Measurements from ENCODE around the gene CIPC. TPM values are rescaled to one million over a fixed set of nuclear protein-coding genes. Genes with fewer than 3 reads are reported as not detected.

The CIPC gene
- polyA plus RNA-seq, 6 donors from 2014 or later, result 7.8 to 16.3 (median 12.7) TPM

GRCh38 chr14:77113644-77114043 is 15.6 kb downstream of the CIPC start:
- DNase-seq (no peak), ATAC-seq (ENCODE audit: low read depth in 2 of 2) (no peak)
- no peaks in the 10 kb centered on the region for H3K27me3 Mint-ChIP-seq
- H3K4me3 Mint-ChIP-seq, result no peak overlapping the region
- H3K4me1 Mint-ChIP-seq, result peaks cover 6 to 56% (median 15%) of the 10 kb centered on the region in 3 donors
- H3K27ac Mint-ChIP-seq, result peak overlapping the region in 3 of 6 donors; percentile 32 to 51 (median 38)
- H3K9me3 Mint-ChIP-seq, result no peaks in the 10 kb centered on the region
- H3K36me3 Mint-ChIP-seq, result peaks cover 0 to 6% of the 10 kb centered on the region in 2 donors

GRCh38 chr14:77114609-77115008 is 16.6 kb downstream of the CIPC start:
- no peaks in the 10 kb centered on the region for H3K9me3 Mint-ChIP-seq
- ATAC-seq (ENCODE audit: low read depth in 2 of 2) (no peak), DNase-seq (no peak)
- no peak overlapping the region for H3K4me3 Mint-ChIP-seq
- H3K4me1 Mint-ChIP-seq, result peaks cover 2 to 56% (median 15%) of the 10 kb centered on the region in 3 donors
- peaks cover 0 to 3% of the 10 kb centered on the region in 2 donors for H3K36me3 Mint-ChIP-seq
- H3K27ac Mint-ChIP-seq, result peak overlapping the region in 2 of 6 donors; percentile 6 to 83
- no peaks in the 10 kb centered on the region for H3K27me3 Mint-ChIP-seq

- peaks cover 0 to 3% of the 10 kb centered on the region in 2 donors for H3K36me3 Mint-ChIP-seq
- H3K27ac Mint-ChIP-seq, result peak overlapping the region in 3 of 6 donors; percentile 49 to 84 (median 66)
- no peaks in the 10 kb centered on the region for H3K9me3 Mint-ChIP-seq
- DNase-seq, result no peak
- H3K27me3 Mint-ChIP-seq, result no peaks in the 10 kb centered on the region
- H3K4me3 Mint-ChIP-seq, result no peak overlapping the region
- peaks cover 16 to 72% (median 29%) of the 10 kb centered on the region in 3 donors for H3K4me1 Mint-ChIP-seq
- ATAC-seq (ENCODE audit: low read depth in 2 of 2), result no peak
These were observed 18.2 kb downstream of the CIPC start for GRCh38 chr14:77116172-77116817.

- Mint-ChIP-seq H3K27me3 (no peaks in the 10 kb centered on the region), H3K36me3 (no peaks in the 10 kb centered on the region), H3K27ac (peak overlapping the region in 5 of 6 donors; percentile 89 to 99 (median 98)), H3K4me1 (peaks cover 52 to 94% (median 60%) of the 10 kb centered on the region in 3 donors), H3K9me3 (no peaks in the 10 kb centered on the region), H3K4me3 (peak overlapping the region in 7 of 8 donors; percentile 48 to 93 (median 74))
- DNase-seq (no peak), ATAC-seq (ENCODE audit: low read depth in 2 of 2) (no peak)
These were observed 21.8 kb downstream of the CIPC start for GRCh38 chr14:77119851-77120250.

GRCh38 chr14:77120771-77121743 is 23.0 kb downstream of the CIPC start:
- Mint-ChIP-seq H3K4me1 (peaks cover 57 to 94% (median 62%) of the 10 kb centered on the region in 3 donors), H3K27ac (peak overlapping the region; percentile 93 to 99 (median 98)), H3K9me3 (no peaks in the 10 kb centered on the region), H3K36me3 (no peaks in the 10 kb centered on the region), H3K4me3 (peak overlapping the region; percentile 63 to 93 (median 86)), H3K27me3 (no peaks in the 10 kb centered on the region)
- peak; percentile 84 to 86 for ATAC-seq (ENCODE audit: low read depth in 2 of 2)
- peak; percentile 93 for DNase-seq

- H3K36me3 Mint-ChIP-seq, result no peaks in the 10 kb centered on the region
- no peaks in the 10 kb centered on the region for H3K9me3 Mint-ChIP-seq
- peaks cover 56 to 78% (median 57%) of the 10 kb centered on the region in 3 donors for H3K4me1 Mint-ChIP-seq
- peak overlapping the region in 7 of 8 donors; percentile 52 to 93 (median 87) for H3K4me3 Mint-ChIP-seq
- ATAC-seq (ENCODE audit: low read depth in 2 of 2), result no peak
- H3K27me3 Mint-ChIP-seq, result peaks cover 5 to 9% (median 6%) of the 10 kb centered on the region in 3 donors
- DNase-seq, result no peak
- H3K27ac Mint-ChIP-seq, result peak overlapping the region; percentile 93 to 99 (median 98)
These were observed 24.6 kb downstream of the CIPC start for GRCh38 chr14:77122526-77123125.

- peaks cover 11 to 17% (median 15%) of the 10 kb centered on the region in 3 donors for H3K27me3 Mint-ChIP-seq
- H3K36me3 Mint-ChIP-seq, result no peaks in the 10 kb centered on the region
- H3K4me3 Mint-ChIP-seq, result peak overlapping the region; percentile 63 to 94 (median 88)
- no peaks in the 10 kb centered on the region for H3K9me3 Mint-ChIP-seq
- peaks cover 52 to 68% (median 57%) of the 10 kb centered on the region in 3 donors for H3K4me1 Mint-ChIP-seq
- peak in 1 of 2 donors; percentile 4 for ATAC-seq (ENCODE audit: low read depth in 2 of 2)
- peak overlapping the region; percentile 84 to 98 (median 96) for H3K27ac Mint-ChIP-seq
- no peak for DNase-seq
These were observed 25.6 kb downstream of the CIPC start for GRCh38 chr14:77123381-77124325.

- peaks cover 16 to 24% (median 21%) of the 10 kb centered on the region in 3 donors for H3K27me3 Mint-ChIP-seq
- H3K27ac Mint-ChIP-seq, result peak overlapping the region; percentile 84 to 98 (median 92)
- DNase-seq (peak; percentile 82), ATAC-seq (ENCODE audit: low read depth in 2 of 2) (peak; percentile 55 to 65)
- H3K9me3 Mint-ChIP-seq, result no peaks in the 10 kb centered on the region
- peak overlapping the region; percentile 63 to 94 (median 88) for H3K4me3 Mint-ChIP-seq
- H3K4me1 Mint-ChIP-seq, result peaks cover 49 to 59% (median 56%) of the 10 kb centered on the region in 3 donors
- H3K36me3 Mint-ChIP-seq, result no peaks in the 10 kb centered on the region
These were observed 26.6 kb downstream of the CIPC start for GRCh38 chr14:77124345-77125280.

GRCh38 chr14:77125281-77125801 is 27.3 kb downstream of the CIPC start:
- DNase-seq (no peak), ATAC-seq (ENCODE audit: low read depth in 2 of 2) (no peak)
- no peaks in the 10 kb centered on the region for H3K36me3 Mint-ChIP-seq
- H3K4me3 Mint-ChIP-seq, result peak overlapping the region; percentile 63 to 88 (median 78)
- H3K9me3 Mint-ChIP-seq, result no peaks in the 10 kb centered on the region
- peak overlapping the region in 4 of 6 donors; percentile 90 to 94 (median 92) for H3K27ac Mint-ChIP-seq
- peaks cover 16 to 32% (median 29%) of the 10 kb centered on the region in 3 donors for H3K27me3 Mint-ChIP-seq
- peaks cover 44 to 51% (median 51%) of the 10 kb centered on the region in 3 donors for H3K4me1 Mint-ChIP-seq

- ATAC-seq (ENCODE audit: low read depth in 2 of 2), result no peak
- Mint-ChIP-seq H3K9me3 (no peaks in the 10 kb centered on the region), H3K36me3 (no peaks in the 10 kb centered on the region), H3K27me3 (peaks cover 16 to 37% (median 34%) of the 10 kb centered on the region in 3 donors), H3K4me3 (peak overlapping the region; percentile 63 to 88 (median 78)), H3K27ac (peak overlapping the region in 4 of 6 donors; percentile 56 to 94 (median 87)), H3K4me1 (peaks cover 39 to 46% (median 46%) of the 10 kb centered on the region in 3 donors)
- no peak for DNase-seq
These were observed 27.8 kb downstream of the CIPC start for GRCh38 chr14:77125823-77126325.

- no peak for ATAC-seq (ENCODE audit: low read depth in 2 of 2)
- no peak for DNase-seq
- Mint-ChIP-seq H3K9me3 (no peaks in the 10 kb centered on the region), H3K4me1 (peaks cover 33 to 39% (median 39%) of the 10 kb centered on the region in 3 donors), H3K36me3 (no peaks in the 10 kb centered on the region), H3K4me3 (peak overlapping the region in 6 of 8 donors; percentile 44 to 75 (median 60)), H3K27ac (no peak overlapping the region), H3K27me3 (peaks cover 16 to 44% (median 37%) of the 10 kb centered on the region in 3 donors)
These were observed 28.5 kb downstream of the CIPC start for GRCh38 chr14:77126461-77126990.

Measured in naive B cell (primary cell).